Measurements from ENCODE around the gene GLDN.

GLDN gene

DNA sequence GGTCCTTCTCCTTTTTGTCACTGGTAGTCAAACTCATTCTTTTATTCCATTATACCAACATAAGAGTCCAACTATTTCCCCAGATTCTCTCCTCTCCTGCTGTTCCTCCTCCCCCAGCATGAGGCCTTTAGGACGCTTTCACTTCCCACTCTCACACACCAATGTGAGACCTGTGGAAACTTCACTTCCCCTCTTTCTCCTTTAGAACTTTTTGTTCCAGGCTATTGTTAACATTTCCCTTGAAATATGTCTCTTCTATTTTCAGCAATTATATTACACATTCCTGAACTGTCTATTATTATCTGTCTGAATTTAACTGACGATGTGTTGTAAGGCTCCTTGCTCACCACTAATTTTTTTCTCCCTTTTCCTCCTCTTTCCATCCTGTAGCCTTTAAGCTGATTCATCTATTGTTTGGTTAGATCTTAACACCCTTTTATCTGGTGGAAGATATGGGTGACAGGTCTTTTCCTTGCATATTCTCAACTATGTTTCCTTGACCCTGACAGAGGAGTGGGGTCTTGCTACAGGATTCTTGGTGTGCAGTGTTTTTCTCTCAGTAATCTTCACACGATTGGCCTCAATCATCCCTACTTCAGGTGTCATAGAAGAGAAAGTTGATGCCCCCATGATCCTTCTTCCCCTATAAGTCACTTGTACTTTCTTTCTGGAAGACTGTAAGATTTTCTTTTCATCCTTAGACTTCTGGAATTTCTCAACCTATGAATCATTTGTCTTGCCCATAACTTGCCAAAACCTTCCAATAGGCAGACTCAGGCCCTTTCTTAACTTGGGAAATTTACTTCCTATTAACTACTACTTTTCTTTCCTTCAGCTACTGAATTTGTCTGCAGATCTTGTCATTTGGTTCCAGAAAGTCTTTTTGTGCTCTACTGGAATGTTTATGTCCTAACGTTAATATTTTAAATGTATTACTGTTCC lies 9.0 kb upstream of the GLDN start:
- no peak for DNase-seq (ENCODE audit: low read depth)
- TF ChIP-seq, protein P1, sequence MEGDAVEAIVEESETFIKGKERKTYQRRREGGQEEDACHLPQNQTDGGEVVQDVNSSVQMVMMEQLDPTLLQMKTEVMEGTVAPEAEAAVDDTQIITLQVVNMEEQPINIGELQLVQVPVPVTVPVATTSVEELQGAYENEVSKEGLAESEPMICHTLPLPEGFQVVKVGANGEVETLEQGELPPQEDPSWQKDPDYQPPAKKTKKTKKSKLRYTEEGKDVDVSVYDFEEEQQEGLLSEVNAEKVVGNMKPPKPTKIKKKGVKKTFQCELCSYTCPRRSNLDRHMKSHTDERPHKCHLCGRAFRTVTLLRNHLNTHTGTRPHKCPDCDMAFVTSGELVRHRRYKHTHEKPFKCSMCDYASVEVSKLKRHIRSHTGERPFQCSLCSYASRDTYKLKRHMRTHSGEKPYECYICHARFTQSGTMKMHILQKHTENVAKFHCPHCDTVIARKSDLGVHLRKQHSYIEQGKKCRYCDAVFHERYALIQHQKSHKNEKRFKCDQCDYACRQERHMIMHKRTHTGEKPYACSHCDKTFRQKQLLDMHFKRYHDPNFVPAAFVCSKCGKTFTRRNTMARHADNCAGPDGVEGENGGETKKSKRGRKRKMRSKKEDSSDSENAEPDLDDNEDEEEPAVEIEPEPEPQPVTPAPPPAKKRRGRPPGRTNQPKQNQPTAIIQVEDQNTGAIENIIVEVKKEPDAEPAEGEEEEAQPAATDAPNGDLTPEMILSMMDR (IDR thresholded peaks at IDR 0.05; ENCODE audit: low read depth, low read length, missing control alignments): no peak
- no peak overlapping the region for H3K4me3 ChIP-seq (ENCODE audit: low read depth, low read length)

DNA sequence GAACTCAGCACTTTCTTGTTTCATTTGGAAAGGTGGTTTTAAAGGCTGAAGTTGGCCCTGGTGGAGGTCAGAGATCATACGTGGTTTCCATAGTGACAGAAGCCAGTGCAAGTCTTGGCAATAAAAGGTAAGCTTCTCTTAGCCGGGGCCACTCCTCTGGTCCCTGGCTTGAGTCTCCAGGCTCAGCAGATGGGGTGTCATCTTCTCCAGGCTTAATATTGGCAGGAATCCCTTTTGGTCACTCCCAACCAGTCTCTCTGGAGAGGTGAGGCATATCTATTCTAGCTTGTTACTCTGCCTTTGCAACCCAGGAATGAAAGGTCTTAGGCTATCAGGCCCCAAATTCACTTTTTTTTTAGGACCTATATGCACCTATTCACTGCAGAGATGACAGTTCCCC lies 7.9 kb upstream of the GLDN start:
- TF ChIP-seq, protein P1 (IDR thresholded peaks at IDR 0.05; ENCODE audit: low read depth, low read length, missing control alignments): no peak
- no peak overlapping the region for H3K4me3 ChIP-seq (ENCODE audit: low read depth, low read length)
- no peak for DNase-seq (ENCODE audit: low read depth)

DNA sequence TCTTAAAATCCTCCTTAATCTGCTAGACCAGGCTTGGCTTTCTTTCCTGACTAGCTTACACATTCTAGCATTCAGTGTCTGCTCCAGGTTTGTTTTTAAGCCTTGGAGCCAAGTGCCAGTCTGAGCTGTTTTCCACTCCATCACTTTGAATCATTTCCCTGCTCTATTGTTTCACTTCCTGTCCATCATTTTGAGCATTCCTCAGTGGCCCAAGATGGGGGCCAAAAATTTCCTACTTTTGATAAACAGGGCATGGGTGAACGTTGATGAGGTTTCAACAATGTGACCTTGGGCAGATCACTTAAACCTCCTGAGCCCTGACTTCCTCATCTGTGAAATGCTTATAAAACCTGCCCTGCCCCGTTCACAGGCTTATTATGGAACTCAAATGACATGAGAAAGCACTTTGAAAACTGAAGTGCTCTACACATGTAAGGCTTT lies 7.4 kb upstream of the GLDN start:
- TF ChIP-seq, protein P1 (IDR thresholded peaks at IDR 0.05; ENCODE audit: low read depth, low read length, missing control alignments): no peak
- H3K4me3 ChIP-seq (ENCODE audit: low read depth, low read length): no peak overlapping the region
- DNase-seq (ENCODE audit: low read depth): no peak

DNA sequence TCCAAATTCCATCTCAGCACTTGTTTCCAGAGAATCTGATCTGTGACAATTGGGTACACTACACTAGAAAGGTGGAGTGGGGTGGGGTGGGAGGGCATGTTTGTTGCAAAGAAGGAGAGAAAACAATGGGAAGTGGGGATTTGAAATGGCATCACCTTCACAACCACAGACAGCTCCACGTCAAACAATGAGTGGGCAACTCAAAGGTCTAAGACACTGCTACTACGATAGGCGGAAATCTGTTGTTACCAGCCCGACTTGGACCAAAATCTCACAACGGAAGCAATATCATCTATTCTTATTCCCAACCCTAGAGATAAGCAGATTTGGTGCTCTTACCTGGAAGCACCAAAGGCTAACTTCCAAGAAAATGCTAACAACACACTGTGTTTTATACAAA lies 6.4 kb upstream of the GLDN start:
- TF ChIP-seq, protein P1 (IDR thresholded peaks at IDR 0.05; ENCODE audit: low read depth, low read length, missing control alignments): no peak
- DNase-seq (ENCODE audit: low read depth): no peak
- H3K4me3 ChIP-seq (ENCODE audit: low read depth, low read length): no peak overlapping the region

DNA sequence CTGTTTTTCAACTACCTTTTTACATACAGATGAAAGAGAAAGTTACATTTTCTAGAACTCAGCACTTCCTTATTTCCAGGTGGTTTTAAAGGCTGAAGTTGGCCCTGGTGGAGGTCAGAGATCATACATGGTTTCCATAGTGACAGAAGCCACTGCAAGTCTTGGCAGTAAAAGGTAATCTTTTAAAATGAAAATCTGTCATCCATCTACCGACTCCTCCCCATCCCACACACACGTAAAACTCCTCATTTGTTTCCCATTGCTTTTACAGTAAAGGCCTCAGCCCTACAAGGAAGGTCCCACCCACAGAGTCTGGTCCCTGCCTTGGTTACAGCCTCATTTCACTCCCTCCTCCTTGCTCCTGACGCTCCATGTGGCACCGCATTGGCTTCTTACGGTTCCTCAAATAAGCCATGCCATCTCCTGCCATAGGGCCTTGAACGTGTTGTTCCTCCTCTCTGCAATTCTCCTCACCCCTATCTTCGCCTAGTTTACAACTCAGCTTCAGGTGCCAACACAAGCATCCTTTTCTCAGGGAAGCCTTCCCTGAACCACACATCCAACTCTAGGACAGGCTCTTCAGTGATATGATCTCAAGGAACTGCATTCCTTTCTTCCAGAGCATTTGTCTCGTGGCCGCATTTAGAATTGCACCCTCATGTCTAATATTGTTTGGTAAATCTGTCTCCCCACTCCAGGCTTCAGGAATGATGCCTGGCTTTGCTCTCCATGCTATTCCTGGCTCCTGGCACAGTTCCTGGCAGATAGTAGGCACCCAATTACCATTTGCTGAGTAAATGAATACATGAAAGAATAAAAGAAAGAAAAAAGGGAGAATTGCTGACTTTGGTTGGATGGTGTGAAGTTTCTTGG lies 5.7 kb upstream of the GLDN start:
- TF ChIP-seq, protein P1 (IDR thresholded peaks at IDR 0.05; ENCODE audit: low read depth, low read length, missing control alignments): no peak
- H3K4me3 ChIP-seq (ENCODE audit: low read depth, low read length): no peak overlapping the region
- no peak for DNase-seq (ENCODE audit: low read depth)

DNA sequence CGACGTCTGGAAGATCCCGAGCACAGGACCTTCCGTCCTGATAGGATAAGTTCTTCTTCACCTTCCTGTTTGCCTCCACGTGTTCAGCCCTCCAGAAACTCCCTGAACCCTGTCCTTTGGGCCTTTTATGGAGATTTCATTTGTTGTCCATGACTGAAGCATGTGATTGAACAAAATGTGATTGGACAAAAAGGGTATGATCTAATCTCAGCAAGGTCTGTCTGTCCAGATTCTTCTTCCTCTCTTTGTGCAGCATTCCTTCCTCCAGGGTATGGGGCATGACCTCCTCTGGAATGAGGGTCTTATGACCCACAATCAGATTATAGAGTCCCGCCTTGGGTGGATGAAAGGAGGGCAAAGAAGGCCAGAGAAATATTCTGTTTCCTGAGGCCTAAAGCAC lies 3.0 kb upstream of the GLDN start, which contains the start of gene CYP19A1:
CYP19A1 (minus strand) TSS at position 101 of the 400 bp plus-strand sequence. CDS start 95,684 bp downstream, outside the sequence.
- TF ChIP-seq, protein P1 (IDR thresholded peaks at IDR 0.05; ENCODE audit: low read depth, low read length, missing control alignments): no peak
- DNase-seq (ENCODE audit: low read depth): no peak
- no peak within 1 kb of the TSS for H3K4me3 ChIP-seq (ENCODE audit: low read depth, low read length)

Data from GM12864 (cell line).